Umbilical cord (tissue), 2 donors: ENCODE data around the gene AGTR1. TPM values are rescaled to one million over a fixed set of nuclear protein-coding genes. Genes with fewer than 3 reads are reported as not detected.
A peak's percentile ranks its signal among the peaks of the same experiment; 100 is the strongest.
"Not testable (repeated sequence)": the region's sequence is repeated elsewhere in the genome, so short reads cannot be mapped to it uniquely, and the experiment has no call there.

ENCODE experiments used
- DNase-seq: peaks from one replicate; pipeline ENCODE4 v3.0.0-alpha.2; 2015; ENCODE audit warnings: low spot score
- total RNA-seq: library from RNA; depleted of rRNA; stranded (reverse); fragments of >200 nt; gene quantifications from one replicate; pipeline ENCODE4 v1.2.3, GENCODE V29; 2014; ENCODE audit warnings: low replicate concordance; ENCODE audit not compliant: insufficient read depth

Gene AGTR1
- total RNA-seq, 1 donor from 2014 or later = 22.1 TPM

DNA sequence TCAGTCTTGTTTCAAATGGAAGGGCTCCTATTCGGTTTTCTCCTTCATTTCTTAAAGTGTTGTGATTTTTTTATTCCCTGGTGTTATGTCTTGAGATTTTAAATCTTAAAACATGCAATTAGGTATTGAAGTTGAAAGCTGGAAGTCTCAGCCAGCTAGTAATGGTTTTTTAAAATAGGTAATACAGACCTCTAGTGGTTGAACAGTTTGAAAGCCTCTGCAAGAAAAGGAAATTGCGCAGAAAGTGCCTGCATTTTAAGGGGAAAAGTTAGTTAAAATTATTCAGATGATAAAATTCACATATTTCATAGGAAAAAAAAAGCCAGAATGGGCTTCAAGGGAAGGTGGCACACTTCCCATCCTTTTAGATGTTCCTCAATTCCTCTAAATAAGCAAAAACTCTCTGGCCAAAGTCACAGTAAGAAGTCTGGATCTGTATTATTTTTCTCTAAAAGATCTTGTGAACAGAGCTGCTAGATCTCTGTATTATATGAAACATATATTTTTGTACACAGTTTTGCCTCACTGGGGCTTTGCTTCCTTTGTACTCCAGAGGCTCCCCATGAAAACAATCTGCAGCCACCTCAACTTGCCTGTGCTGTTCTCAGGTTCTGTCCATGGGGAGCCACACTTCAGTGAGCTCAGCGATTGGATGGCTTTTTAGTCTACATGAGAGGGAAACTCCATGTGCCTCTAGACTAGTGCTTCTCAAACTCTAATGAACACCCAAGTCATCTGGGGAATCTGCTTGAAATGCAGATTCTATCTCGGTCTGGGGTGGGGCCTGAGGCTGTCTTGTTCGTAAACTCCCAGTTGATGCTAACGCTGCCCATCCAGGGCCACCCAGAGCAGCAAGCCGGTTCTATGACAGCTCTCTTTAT, 21.5 kb downstream of the AGTR1 start:
- DNase-seq = peak; percentile 12

DNA sequence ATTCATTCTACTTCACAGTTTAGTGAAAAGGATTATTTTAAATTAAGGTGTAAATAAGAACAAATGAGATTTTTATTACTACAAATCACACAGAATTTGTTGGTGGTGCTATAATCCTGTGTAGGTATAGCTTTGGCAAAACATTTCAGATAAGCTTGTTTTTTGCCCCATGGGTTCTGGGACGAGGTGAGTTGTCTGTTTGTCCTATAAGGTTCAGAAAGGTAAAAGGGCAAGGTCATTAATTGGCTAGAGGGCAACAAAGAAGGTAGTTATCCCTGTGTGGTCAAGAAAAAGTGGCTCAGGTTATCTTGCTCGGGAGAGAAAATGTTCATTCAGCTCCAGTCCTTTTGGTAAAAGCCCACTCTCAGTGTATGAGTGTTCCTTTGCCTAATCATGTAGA, 23.2 kb downstream of the AGTR1 start:
- DNase-seq = no peak

DNA sequence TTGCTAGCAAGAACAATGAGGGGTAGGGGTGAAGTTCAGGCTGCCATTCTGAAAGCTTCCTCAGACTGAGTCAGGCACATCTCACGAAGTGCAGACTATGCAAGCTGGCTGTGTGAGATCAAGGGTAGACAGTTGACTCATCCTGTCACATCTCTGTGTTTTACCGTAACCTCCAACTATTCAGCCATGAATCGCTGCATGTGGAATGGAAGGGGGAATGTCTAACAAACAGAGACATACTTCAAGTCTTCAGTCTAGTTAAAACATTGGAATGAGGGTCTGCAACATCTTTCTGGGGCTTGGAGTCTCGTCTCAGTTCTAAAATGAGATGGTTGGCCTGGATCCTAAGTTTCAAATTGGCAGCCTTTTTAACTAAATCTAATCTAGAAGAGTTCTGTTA, 25.9 kb downstream of the AGTR1 start:
- DNase-seq = peak; percentile 7

DNA sequence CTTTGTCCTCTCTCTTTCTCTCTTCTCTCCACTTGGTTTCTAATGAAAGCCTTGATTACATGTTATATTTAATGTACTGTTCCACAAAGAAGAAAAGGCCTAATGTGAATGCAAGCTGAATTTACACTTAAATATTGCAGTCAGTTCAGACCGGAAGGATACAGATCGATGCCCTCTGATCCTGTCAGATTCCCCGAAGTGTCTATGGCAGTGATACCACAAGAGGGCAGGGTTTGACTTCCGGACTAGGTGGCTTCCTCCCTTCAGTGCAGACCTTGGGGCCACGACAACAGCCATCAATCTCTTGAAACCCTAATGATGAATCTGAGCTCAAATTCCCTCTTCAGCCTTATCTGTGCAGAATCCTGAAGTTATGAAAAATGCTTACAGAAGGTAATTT, 29.5 kb downstream of the AGTR1 start:
- peak; percentile 33 for DNase-seq

DNA sequence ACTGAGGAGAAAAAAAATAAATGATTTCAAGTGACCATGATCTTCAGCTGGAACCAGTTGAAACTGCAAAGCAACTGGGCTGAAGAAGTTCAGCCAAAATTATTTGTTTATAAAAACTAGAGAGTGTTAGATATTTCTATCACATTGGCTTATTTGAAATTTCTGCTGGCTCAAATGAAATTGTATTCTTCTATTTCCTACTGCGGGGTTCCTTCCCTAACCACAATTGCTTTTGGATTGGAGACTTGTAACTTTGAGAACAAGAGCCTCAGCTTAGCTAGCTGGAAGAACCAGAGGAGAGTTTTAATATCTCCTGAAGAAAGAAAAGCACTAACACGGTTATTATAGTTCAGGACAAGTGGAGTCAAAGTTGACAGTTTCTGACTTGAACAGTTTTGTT, 31.1 kb downstream of the AGTR1 start:
- DNase-seq = no peak

DNA sequence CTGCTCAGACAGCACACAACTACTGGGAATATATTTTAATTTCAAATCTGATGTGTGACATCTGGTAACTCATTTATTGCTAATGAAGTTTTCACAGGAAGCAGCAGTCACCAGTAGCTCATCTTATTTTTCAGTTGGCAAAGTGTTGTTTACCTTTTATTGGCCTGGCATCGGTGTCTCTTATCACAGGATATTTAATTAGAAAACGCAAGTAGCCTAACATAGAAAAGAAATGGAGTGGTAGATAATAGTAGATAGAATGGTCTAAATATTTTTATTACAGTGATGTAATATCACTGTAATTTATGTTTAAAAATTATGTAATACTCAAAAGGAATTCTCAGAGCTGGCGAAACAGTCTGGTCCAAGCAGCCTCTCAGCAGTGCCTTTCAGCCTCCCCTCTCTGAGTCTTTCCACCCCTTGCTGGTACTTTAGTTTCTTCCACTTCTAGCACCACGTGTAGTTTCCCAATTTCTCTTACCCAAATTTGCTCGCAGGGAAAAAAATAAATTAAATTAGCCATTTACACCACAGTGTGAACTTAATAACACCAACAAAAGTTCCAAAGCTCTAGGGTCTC, 31.9 kb downstream of the AGTR1 start:
- no peak for DNase-seq

DNA sequence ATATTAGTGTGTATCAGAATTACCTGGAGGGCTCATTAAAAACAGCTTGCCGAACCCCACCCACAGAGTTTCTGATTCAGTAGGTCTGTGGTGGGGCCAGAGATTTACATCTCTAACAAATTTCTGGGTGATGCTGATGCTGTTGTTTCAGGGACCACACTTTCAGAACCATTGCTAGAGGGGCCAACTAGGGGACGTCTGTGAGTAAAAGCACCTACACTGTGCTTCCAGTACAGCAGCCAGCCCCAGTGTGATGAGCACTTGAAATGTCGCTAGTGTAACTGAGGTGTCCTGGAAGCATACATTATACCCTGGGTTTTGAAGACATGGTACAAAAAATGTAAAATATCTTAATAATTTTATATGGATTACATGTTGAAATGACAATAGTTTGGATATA, 33.0 kb downstream of the AGTR1 start:
- no peak for DNase-seq

DNA sequence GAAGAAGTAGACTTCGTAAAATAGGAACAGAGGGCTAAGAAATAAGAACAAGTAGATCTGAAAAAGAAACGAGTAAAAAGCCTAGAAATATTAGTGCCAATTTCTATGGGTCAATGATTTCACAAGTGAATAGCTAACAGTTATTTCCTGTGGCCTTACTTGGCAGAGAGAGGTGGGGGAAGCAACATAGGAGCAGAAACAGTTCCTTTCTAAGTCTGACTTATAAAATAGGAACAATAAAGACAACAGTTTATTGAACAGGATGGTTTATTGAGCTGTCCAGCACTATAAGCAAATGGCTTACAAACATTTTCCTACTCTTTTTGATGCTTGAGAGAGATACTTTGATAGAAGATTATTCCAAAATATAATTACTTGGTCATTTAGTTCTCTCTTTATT, 37.9 kb downstream of the AGTR1 start:
- no peak for DNase-seq

DNA sequence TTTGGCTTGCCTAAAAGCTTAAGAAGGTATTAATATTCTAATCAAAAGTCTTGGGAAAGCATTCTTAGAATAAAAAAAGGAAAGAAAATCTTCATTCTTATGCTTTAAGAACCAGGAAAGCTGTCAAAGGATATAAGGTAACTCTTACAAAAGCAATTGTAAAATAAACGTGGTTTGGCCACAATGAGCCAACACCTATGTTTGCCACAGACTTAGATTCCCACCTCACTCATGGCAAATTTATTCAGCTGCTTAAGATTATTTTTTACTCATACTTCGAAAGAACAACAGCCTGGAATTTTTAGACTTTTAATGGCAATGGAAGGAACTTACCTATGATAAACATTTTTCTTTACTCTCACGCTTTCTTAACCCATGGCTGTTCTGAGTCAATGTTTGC, 38.4 kb downstream of the AGTR1 start:
- DNase-seq = no peak

DNA sequence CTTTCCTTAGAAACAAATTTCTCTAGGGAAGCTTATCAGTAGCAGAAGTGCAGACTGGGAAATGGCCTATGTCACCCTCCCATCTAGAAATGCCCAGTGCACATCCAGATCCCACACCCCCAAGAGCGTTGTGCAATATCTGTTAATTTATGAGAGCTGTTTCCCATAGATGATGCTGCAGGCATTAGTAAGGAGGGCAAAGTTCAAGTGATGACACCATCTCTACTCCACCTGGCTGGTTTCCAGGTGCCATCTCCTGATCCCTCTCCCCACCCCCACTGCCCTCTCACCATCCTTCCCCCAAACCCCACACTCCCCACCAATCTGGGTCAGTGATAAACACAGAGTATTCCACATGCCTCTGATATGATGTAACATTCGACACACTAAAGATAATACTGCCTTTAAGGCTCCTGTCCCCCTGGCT, 39.4 kb downstream of the AGTR1 start:
- peak; percentile 10 for DNase-seq

DNA sequence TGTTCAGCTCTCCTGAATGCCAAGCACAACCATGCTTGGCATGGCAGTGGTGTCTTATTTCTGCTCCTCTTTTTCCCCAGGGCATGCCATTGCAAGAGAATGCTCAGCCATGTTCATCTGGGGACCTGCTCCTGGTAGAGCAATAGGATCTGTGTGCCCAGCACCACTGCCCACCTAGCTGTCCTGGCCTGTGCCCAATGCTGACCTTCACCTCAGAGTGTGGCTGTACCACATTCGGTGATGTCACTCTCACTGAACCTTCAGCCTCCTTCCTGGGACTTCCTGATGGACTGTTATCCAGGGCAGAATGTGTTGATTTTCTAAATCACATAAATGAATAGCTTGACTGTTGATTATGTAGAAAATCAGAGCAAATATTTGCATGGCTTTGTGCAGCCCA, 42.0 kb downstream of the AGTR1 start:
- DNase-seq = no peak

DNA sequence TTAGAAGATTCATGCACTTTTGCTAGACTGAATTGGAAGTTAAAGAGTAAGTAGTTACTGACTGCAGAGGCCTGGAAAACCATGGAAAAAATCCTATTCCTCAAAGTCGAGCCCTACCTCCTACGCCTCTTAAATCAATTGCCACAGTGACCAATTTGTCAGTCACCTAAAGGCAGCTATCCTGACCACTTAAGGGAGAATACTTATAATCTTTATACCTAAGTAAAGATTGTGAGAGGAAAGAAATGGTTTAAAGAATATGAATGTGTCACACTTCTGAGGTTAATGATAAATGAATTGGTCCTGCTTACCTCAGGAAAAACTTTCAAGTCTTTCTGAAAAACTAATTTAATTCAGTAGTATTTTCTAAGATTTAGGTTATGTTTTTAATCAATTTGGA, 42.6 kb downstream of the AGTR1 start:
- DNase-seq = no peak

DNA sequence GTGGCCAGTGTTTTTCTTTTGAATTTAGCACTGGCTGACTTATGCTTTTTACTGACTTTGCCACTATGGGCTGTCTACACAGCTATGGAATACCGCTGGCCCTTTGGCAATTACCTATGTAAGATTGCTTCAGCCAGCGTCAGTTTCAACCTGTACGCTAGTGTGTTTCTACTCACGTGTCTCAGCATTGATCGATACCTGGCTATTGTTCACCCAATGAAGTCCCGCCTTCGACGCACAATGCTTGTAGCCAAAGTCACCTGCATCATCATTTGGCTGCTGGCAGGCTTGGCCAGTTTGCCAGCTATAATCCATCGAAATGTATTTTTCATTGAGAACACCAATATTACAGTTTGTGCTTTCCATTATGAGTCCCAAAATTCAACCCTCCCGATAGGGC, 43.5 kb downstream of the AGTR1 start:
- no peak for DNase-seq

DNA sequence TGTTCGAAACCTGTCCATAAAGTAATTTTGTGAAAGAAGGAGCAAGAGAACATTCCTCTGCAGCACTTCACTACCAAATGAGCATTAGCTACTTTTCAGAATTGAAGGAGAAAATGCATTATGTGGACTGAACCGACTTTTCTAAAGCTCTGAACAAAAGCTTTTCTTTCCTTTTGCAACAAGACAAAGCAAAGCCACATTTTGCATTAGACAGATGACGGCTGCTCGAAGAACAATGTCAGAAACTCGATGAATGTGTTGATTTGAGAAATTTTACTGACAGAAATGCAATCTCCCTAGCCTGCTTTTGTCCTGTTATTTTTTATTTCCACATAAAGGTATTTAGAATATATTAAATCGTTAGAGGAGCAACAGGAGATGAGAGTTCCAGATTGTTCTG, 44.4 kb downstream of the AGTR1 start:
- DNase-seq = no peak

DNA sequence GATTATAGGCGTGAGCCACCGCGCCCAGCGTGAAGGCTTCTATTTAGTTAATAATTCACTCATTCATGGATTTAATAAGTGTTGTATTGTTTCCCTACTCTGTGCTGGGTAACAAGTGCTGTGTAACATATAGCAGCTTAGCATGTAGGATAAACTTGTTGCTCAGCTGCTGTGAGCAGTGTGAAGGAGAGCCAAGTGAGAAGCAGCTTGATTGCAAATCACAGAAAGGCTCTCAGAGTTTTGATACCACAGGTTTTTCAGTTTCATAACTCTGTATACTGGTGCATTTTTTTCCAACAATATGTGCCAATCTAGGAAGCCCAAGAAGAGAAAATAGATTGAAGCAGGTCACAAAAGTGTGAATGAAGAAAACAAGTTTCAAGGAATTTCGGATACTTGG, 48.4 kb downstream of the AGTR1 start:
- no peak for DNase-seq

DNA sequence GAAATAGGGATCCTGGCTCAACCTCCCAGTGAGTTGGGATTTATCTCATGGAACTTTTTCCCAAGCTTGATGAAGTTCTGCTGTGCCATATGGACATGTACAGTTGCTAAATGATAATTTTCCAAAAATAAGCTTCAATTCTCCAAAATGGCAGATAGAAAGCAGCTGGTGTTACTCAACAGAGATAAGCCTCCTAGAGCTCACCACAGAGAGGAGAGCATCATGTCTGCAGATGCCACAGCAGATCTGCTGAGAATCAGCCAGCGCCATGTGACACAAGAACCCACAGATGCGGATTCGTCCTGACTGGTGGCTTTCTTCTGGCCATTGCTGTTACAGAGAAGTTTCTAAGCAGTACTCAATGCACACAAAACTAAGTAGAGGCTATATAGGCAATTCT, 50.6 kb downstream of the AGTR1 start:
- DNase-seq = peak; percentile 35

DNA sequence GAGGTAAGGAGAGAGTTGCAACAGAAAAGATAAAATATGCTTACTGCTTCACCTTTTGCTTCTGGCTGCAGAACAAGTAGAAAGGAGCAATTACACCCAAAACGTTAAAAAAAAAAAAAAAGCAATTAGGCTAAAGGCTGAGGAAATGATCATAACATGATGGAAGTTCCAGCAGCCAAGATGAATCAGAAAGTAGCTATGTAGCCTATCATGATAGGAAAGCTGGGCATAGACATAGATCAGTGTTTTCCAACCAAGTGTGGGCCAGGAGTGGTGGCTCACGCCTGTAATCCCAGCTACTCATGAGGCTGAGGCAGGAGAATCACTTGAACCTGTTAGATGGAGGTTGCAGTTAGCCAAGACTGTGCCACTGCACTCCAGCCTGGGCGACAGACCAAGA, 52.6 kb downstream of the AGTR1 start:
- no peak for DNase-seq

DNA sequence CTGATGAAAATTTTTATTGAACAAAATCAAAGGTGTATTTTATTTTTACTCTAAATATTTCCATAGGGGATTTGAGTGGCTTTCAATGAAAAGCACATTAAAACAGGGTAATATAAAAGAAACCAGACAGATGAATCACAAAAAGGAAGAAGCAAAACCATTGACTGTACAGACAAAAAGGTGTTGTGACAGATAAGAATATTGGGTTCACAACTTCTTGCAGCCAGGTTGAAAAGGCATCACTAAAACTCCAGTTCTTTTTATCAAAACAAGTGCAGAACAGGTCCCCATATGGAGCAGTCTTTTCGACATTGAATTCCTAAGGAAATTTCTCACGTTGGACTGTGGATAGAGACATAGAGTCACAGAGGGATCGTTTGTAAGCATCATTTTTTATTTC, 53.8 kb downstream of the AGTR1 start:
- no peak for DNase-seq

DNA sequence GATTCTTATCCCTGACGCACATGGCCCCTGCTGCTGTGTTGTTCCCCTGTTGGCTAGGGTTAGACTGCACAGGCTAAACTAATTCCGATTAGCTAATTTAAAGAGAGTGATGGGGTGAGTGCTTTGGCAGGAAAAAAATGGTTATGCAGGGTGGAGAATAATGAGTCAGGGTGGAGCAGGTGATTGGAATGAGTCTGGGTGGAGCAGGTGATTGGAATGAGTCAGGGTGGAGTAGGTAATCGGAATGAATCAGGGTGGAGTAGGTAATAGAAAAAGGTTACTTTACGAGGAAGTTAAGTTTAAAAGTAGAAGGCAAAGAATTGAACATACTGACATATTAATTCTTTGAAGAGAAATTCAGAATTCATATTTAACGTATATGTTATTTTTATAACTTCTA, 55.7 kb downstream of the AGTR1 start:
- not testable (repeated sequence) for DNase-seq

DNA sequence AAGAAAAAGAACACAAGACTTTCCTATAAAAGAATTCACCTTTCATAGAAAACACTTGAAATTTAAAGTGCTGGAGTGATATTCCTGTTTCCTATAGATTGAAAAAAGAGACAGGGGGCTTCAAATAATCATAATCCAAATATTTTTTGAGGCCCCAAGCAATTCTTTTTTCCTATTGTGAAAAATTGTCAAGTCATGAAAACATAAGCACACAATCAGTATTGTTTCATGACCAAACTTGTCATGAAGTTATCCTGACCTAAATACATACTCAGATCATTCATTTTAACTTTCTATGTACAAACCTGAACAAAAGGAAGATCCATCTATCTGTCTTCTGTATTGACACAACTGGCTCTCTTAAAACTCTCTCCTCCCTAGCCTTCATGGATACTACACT, 57.9 kb downstream of the AGTR1 start:
- DNase-seq = no peak

DNA sequence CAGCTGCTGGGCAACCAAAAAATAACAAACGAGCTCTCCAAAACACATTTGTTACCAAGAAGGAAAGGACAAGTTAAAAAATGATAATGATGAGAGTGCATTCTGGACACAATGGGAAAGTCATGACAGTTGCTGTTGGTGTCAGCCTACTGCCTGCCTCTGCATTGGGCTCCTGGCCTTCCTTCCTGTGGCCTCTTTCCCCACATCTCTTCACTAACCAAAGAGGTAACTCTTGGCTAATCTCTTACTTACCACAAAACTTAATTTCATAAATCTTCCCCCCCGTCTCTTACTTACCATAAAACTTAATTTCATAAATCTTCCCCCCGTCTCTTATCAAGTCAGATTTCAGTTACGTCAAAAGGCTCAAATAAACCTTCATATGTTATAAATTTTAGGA, 58.6 kb downstream of the AGTR1 start:
- no peak for DNase-seq

DNA sequence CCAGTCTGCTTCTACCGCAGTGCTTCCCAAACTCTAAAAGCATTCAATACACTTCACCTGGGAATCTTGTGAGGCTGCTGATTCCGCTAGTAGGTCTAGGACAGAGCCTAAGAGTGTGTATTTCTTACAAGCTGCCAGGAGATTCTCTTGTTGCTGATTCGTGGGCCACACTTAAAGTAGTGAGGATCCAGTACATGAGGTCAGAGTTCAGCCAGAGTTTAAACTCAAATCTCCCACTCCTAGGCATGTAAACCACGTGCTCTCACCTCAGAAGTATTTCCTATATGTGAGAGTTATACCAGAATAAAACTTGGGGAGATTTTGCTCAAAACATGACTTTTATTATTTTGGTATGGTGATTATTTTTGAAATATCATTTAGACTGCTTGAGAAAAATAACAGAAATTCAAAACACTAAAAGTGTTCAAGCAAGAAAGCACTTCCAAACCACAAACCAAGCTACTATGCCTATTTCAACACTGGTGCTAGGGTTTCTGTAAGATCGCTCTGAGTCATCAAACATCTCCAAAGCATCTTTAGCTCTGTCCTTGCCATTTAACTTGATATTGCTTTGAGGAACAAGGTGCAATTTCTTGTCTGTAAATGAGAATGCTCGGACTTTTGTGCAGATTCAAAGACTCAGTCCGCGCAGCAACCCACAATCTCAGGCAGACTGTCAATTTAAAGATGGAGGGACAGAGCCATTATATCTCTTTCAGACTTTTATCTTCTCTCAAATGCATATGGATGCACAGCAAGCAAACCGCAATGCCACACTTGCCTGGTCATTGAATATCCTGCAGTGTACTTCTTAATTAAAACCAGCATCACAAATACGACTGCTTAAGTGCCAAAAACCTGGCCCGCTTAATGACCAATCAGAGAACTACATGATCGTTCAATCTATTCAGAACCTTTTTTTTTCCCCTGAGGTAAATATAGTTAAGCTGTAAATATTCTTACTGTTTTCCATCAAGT, 59.8 kb downstream of the AGTR1 start:
- peak; percentile 15 for DNase-seq
